Progenitor cell of endocrine pancreas (in vitro differentiated cells): ENCODE measurements around the gene PRDX1. TPM values are rescaled to one million over a fixed set of nuclear protein-coding genes. Genes with fewer than 3 reads are reported as not detected.

ENCODE experiments used
- DNase-seq: peaks from one replicate; pipeline ENCODE4 v3.0.0; 2021; ENCODE audit warnings: low spot score; ENCODE audit not compliant: unreplicated experiment
- H3K27ac Mint-ChIP-seq: 2 replicates; pipeline ENCODE4 v1.8.0; 2021; ENCODE audit warnings: mild to moderate bottlenecking, moderate library complexity, mixed read lengths
- H3K27me3 Mint-ChIP-seq: 2 replicates; pipeline ENCODE4 v1.8.0; 2021; ENCODE audit warnings: mixed read lengths
- H3K36me3 Mint-ChIP-seq: 2 replicates; pipeline ENCODE4 v1.8.0; 2022; ENCODE audit warnings: mixed read lengths; ENCODE audit not compliant: insufficient read depth
- H3K4me1 Mint-ChIP-seq: 2 replicates; pipeline ENCODE4 v1.8.0; 2021; ENCODE audit warnings: low read depth, mixed read lengths
- H3K4me3 Mint-ChIP-seq: 2 replicates; pipeline ENCODE4 v1.8.0; 2021; ENCODE audit warnings: low read depth, mild to moderate bottlenecking, moderate library complexity, mixed read lengths
- H3K9me3 Mint-ChIP-seq: 2 replicates; pipeline ENCODE4 v1.8.0; 2021; ENCODE audit warnings: low read depth, mixed read lengths
- long read RNA-seq: library from polyadenylated mRNA; unstranded; transcript quantifications from one replicate; pipeline ENCODE4 v2.0.0, GENCODE V29; 2020
- total RNA-seq: library from RNA; stranded (reverse); gene quantifications from 2 replicates; pipeline ENCODE4 v1.2.1, GENCODE V29; 2021
- TF ChIP-seq, protein P1 (sequence below): fragments of 200-600 bp; sonication (generic); IDR thresholded peaks from one replicate; pipeline ENCODE4 v1.5.0; 2021; ENCODE audit warnings: antibody characterized with exemption, mild to moderate bottlenecking; ENCODE audit not compliant: unreplicated experiment

PRDX1 gene
- total RNA-seq, result 308 and 331 TPM in 2 replicates
- long read RNA-seq, transcript PRDX1-202 (6 exons, 1,021 nt), result major isoform, 196 of 207 reads
- long read RNA-seq, partial matches to known transcripts, result 8 of 207 reads
- long read RNA-seq, other reads (novel, unspliced or antisense), result 2 of 207 reads

GRCh38 chr1:45521413-45522323 lies at the start of gene PRDX1:
PRDX1 (minus strand) TSS chr1:45521884; CDS start chr1:45519043, 2,841 bp downstream.
- TF ChIP-seq, protein P1, sequence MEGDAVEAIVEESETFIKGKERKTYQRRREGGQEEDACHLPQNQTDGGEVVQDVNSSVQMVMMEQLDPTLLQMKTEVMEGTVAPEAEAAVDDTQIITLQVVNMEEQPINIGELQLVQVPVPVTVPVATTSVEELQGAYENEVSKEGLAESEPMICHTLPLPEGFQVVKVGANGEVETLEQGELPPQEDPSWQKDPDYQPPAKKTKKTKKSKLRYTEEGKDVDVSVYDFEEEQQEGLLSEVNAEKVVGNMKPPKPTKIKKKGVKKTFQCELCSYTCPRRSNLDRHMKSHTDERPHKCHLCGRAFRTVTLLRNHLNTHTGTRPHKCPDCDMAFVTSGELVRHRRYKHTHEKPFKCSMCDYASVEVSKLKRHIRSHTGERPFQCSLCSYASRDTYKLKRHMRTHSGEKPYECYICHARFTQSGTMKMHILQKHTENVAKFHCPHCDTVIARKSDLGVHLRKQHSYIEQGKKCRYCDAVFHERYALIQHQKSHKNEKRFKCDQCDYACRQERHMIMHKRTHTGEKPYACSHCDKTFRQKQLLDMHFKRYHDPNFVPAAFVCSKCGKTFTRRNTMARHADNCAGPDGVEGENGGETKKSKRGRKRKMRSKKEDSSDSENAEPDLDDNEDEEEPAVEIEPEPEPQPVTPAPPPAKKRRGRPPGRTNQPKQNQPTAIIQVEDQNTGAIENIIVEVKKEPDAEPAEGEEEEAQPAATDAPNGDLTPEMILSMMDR, result no peak
- Mint-ChIP-seq H3K36me3 (peaks cover 6% of the 10 kb centered on the region), H3K9me3 (no peaks in the 10 kb centered on the region), H3K4me1 (peaks cover 21% of the 10 kb centered on the region), H3K4me3 (peak within 1 kb of the TSS; percentile 92), H3K27me3 (no peaks in the 10 kb centered on the region), H3K27ac (peak within 1 kb of the TSS; percentile 97)
- peak; percentile 96 for DNase-seq

DNA sequence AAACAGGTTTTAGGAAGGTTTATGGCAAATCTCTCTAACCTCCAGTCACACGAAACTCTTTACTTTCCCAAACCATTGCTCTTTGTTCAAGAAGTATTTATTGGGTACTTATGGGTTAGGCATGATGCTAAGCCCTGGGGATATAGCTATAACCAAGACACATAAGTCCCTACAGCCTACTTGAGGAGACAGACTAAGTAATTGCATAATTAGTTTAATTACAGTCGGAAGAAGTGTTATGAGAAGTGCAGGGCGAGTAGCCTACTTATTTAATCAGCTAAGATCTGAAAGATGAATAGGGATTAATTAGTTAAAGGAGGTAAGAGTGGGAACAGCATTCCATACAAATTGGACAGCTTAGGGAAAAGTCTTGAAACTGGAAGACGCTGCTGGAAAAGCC lies 48.9 kb upstream of the PRDX1 start:
- Mint-ChIP-seq H3K4me3 (no peak overlapping the region), H3K9me3 (no peaks in the 10 kb centered on the region), H3K4me1 (no peaks in the 10 kb centered on the region), H3K36me3 (peaks cover 18% of the 10 kb centered on the region), H3K27ac (no peak overlapping the region), H3K27me3 (no peaks in the 10 kb centered on the region)
- DNase-seq, result no peak
- TF ChIP-seq, protein P1, result no peak

GRCh38 chr1:45569962-45570581 lies 48.4 kb upstream of the PRDX1 start:
- DNase-seq, result peak; percentile 54
- TF ChIP-seq, protein P1, result peak; percentile 97
- Mint-ChIP-seq H3K9me3 (no peaks in the 10 kb centered on the region), H3K27me3 (no peaks in the 10 kb centered on the region), H3K4me3 (no peak overlapping the region), H3K27ac (no peak overlapping the region), H3K36me3 (peaks cover 18% of the 10 kb centered on the region), H3K4me1 (no peaks in the 10 kb centered on the region)

GRCh38 chr1:45569571-45569961 lies 47.9 kb upstream of the PRDX1 start:
- no peak for DNase-seq
- Mint-ChIP-seq H3K27ac (no peak overlapping the region), H3K4me1 (no peaks in the 10 kb centered on the region), H3K9me3 (no peaks in the 10 kb centered on the region), H3K36me3 (peaks cover 18% of the 10 kb centered on the region), H3K27me3 (no peaks in the 10 kb centered on the region), H3K4me3 (no peak overlapping the region)
- TF ChIP-seq, protein P1, result no peak

GRCh38 chr1:45568421-45568820 lies 46.7 kb upstream of the PRDX1 start:
- no peaks in the 10 kb centered on the region for H3K4me1 Mint-ChIP-seq
- no peak overlapping the region for H3K27ac Mint-ChIP-seq
- H3K4me3 Mint-ChIP-seq, result no peak overlapping the region
- DNase-seq, result no peak
- H3K27me3 Mint-ChIP-seq, result no peaks in the 10 kb centered on the region
- peaks cover 24% of the 10 kb centered on the region for H3K36me3 Mint-ChIP-seq
- no peaks in the 10 kb centered on the region for H3K9me3 Mint-ChIP-seq
- TF ChIP-seq, protein P1, result no peak
